ENCODE measurements around the gene PHACTR2. TPM values are rescaled to one million over a fixed set of nuclear protein-coding genes. Genes with fewer than 3 reads are reported as not detected.

The PHACTR2 gene
- total RNA-seq, 1 donor from 2014 or later, result 38.3 TPM

GRCh38 chr6:143741480-143741879, 63.7 kb downstream of the PHACTR2 start:
- intact Hi-C loops (cut with micrococcal nuclease), result no loop called here

GRCh38 chr6:143742070-143742954, 64.5 kb downstream of the PHACTR2 start:
- intact Hi-C loops (cut with micrococcal nuclease), result no loop called here

- intact Hi-C loops (cut with micrococcal nuclease), result no loop called here
Observed at GRCh38 chr6:143742955-143743255, 65.1 kb downstream of the PHACTR2 start.

- intact Hi-C loops (cut with micrococcal nuclease), result no loop called here
Observed at GRCh38 chr6:143743301-143744166, 65.8 kb downstream of the PHACTR2 start.

- intact Hi-C loops (cut with micrococcal nuclease), result no loop called here
Observed at GRCh38 chr6:143744551-143745165, 66.9 kb downstream of the PHACTR2 start.

GRCh38 chr6:143745166-143746133, 67.7 kb downstream of the PHACTR2 start:
- intact Hi-C loops (cut with micrococcal nuclease), result no loop called here

GRCh38 chr6:143746202-143747119, 68.7 kb downstream of the PHACTR2 start:
- intact Hi-C loops (cut with micrococcal nuclease), result no loop called here

- intact Hi-C loops (cut with micrococcal nuclease), result no loop called here
Observed at GRCh38 chr6:143747347-143747842, 69.6 kb downstream of the PHACTR2 start.

- intact Hi-C loops (cut with micrococcal nuclease), result no loop called here
Observed at GRCh38 chr6:143749891-143750290, 72.1 kb downstream of the PHACTR2 start.

- intact Hi-C loops (cut with micrococcal nuclease), result no loop called here
Observed at GRCh38 chr6:143750877-143751276, 73.1 kb downstream of the PHACTR2 start.

- intact Hi-C loops (cut with micrococcal nuclease), result no loop called here
Observed at GRCh38 chr6:143752459-143752858, 74.7 kb downstream of the PHACTR2 start.

GRCh38 chr6:143753678-143754077, 75.9 kb downstream of the PHACTR2 start:
- intact Hi-C loops (cut with micrococcal nuclease), result no loop called here

GRCh38 chr6:143754204-143754603, 76.4 kb downstream of the PHACTR2 start:
- intact Hi-C loops (cut with micrococcal nuclease), result no loop called here

GRCh38 chr6:143755301-143755744, 77.6 kb downstream of the PHACTR2 start:
- intact Hi-C loops (cut with micrococcal nuclease), result no loop called here

- intact Hi-C loops (cut with micrococcal nuclease), result no loop called here
Observed at GRCh38 chr6:143757346-143757832, 79.6 kb downstream of the PHACTR2 start.

GRCh38 chr6:143758551-143758950, 80.8 kb downstream of the PHACTR2 start:
- intact Hi-C loops (cut with micrococcal nuclease), result no loop called here

GRCh38 chr6:143759666-143760065, 81.9 kb downstream of the PHACTR2 start:
- intact Hi-C loops (cut with micrococcal nuclease), result no loop called here

- intact Hi-C loops (cut with micrococcal nuclease), result no loop called here
Observed at GRCh38 chr6:143761074-143761473, 83.3 kb downstream of the PHACTR2 start.

- intact Hi-C loops (cut with micrococcal nuclease), result no loop called here
Observed at GRCh38 chr6:143762126-143762525, 84.4 kb downstream of the PHACTR2 start.

All from T-helper 2 cell treated with Interferon-gamma antibody and Interleukin-4, amounts not matched to agents 100 ng/mL and 5 ng/mL, for 36 hours (primary cell).